Karpas-422 (cell line): ENCODE data around the gene ANKRD33B. TPM values are rescaled to one million over a fixed set of nuclear protein-coding genes. Genes with fewer than 3 reads are reported as not detected.
"Not testable (repeated sequence)": the region's sequence is repeated elsewhere in the genome, so short reads cannot be mapped to it uniquely, and the experiment has no call there.

Source experiments
- DNase-seq: peaks from one replicate; pipeline ENCODE4 v3.0.0-alpha.2; 2015
- H2AFZ ChIP-seq: fragments of 200-600 bp; sonication (generic); 2 replicates; pipeline ENCODE4 v1.6.1; 2014; ENCODE audit warnings: antibody characterized with exemption, low read length, mixed read lengths
- H3K27ac ChIP-seq: fragments of 200-600 bp; sonication (generic); 2 replicates; pipeline ENCODE4 v1.5.1; 2014; ENCODE audit warnings: mild to moderate bottlenecking, low read length, moderate library complexity
- H3K27me3 ChIP-seq: fragments of 200-600 bp; sonication (generic); 2 replicates; pipeline ENCODE4 v1.6.1; 2014; ENCODE audit warnings: low read length, mixed read lengths
- H3K36me3 ChIP-seq: fragments of 200-600 bp; sonication (generic); 2 replicates; pipeline ENCODE4 v1.6.1; 2014; ENCODE audit warnings: low read length, mixed read lengths; ENCODE audit not compliant: insufficient read depth
- H3K4me1 ChIP-seq: fragments of 200-600 bp; sonication (generic); 2 replicates; pipeline ENCODE4 v1.6.1; 2014; ENCODE audit warnings: mild to moderate bottlenecking, low read length, mixed read lengths
- H3K4me2 ChIP-seq: fragments of 200-600 bp; sonication (generic); 2 replicates; pipeline ENCODE4 v1.6.1; 2014; ENCODE audit warnings: low read length, low read depth, mild to moderate bottlenecking; ENCODE audit not compliant: poor library complexity, severe bottlenecking
- H3K4me3 ChIP-seq: fragments of 200-600 bp; sonication (generic); 2 replicates; pipeline ENCODE4 v1.5.1; 2014; ENCODE audit warnings: mild to moderate bottlenecking, antibody characterized with exemption, low read length, mixed read lengths
- H3K79me2 ChIP-seq: fragments of 200-600 bp; sonication (generic); 2 replicates; pipeline ENCODE4 v1.6.1; 2014; ENCODE audit warnings: mild to moderate bottlenecking, low read length, mixed read lengths
- H3K9ac ChIP-seq: fragments of 200-600 bp; sonication (generic); 2 replicates; pipeline ENCODE4 v1.6.0; 2014; ENCODE audit warnings: low read length
- H3K9me2 ChIP-seq: fragments of 200-600 bp; sonication (generic), shearing (Covaris generic); replicated peaks from 2 replicates; pipeline ENCODE4 v1.6.0; 2014; ENCODE audit warnings: mild to moderate bottlenecking, low read length, moderate library complexity; ENCODE audit not compliant: insufficient read depth
- H3K9me3 ChIP-seq: fragments of 300-700, 200-600 bp; sonication (generic); 2 replicates; pipeline ENCODE4 v1.6.1; 2014; ENCODE audit warnings: low read length, mixed read lengths
- H4K20me1 ChIP-seq: fragments of 200-600 bp; sonication (generic); 2 replicates; pipeline ENCODE4 v1.6.1; 2014; ENCODE audit warnings: mild to moderate bottlenecking, antibody characterized with exemption, low read length, low read depth; ENCODE audit not compliant: insufficient read depth
- total RNA-seq: library from RNA; depleted of rRNA; stranded (reverse); fragments of >200 nt; shearing (Covaris generic); gene quantifications from 2 replicates; pipeline ENCODE4 v1.2.3, GENCODE V29; 2014; ENCODE audit warnings: low replicate concordance; rRNA removed

ANKRD33B gene
- 0.48 and 0.90 TPM in 2 replicates for total RNA-seq

DNA sequence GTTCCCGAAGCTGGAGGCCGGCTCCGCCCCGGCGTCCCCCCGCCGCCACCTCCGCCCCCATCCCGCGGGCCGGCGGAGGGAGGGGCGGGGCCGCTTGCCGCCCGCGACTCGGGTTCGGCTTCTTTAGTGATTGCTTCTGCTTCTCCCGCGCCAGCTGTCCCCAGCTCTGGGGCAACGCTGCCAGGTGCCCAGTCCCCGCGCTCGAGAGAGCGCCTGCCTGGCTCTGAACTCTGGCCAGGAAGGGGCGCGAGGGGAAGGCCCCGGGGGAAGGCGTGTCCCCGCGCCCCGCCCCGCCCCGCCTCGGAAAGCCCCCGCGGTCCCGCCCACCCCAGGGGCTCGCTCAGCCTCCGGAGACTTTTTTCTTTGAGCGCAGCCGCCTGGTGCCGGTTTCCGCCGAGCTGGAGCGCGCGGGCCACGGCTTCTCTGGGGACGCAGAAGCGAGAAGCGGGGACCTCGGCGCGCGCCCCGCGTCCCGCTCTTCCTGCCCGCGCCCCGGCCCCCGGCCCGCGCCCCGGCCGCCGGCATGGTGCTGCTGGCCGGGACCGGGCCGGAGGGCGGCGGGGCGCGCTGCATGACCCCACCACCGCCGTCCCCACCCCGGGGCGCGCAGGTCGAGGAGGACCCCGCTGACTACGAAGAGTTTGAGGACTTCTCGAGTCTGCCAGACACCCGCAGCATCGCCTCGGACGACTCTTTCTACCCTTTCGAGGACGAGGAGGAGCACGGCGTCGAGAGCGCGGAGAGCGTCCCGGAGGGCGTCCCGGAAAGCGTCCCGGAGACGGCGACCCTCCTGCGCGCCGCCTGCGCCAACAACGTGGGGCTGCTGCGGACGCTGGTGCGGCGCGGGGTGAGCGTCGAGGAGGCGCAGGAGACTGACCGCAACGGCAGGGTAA, at the start of gene ANKRD33B:
TSS of gene ANKRD33B (plus strand) at position 126 of the 893 bp plus-strand sequence. CDS start at position 524, 398 bp downstream.
- Histone ChIP-seq H3K4me2 (peak within 1 kb of the TSS; percentile 80), H3K27ac (no peak within 1 kb of the TSS), H3K36me3 (no peaks in the 10 kb centered on the region), H3K9me2 (no peaks in the 10 kb centered on the region), H3K4me1 (peaks cover 47% of the 10 kb centered on the region), H3K4me3 (peak within 1 kb of the TSS; percentile 65), H3K9me3 (no peaks in the 10 kb centered on the region), H3K79me2 (no peaks in the 10 kb centered on the region), H2AFZ (peak within 1 kb of the TSS; percentile 58; the same call in 1 of the 2 replicates), H3K27me3 (no peaks in the 10 kb centered on the region), H4K20me1 (peaks cover 12% of the 10 kb centered on the region; the same call in 1 of the 2 replicates), H3K9ac (peak within 1 kb of the TSS; percentile 66)
- DNase-seq = peak; percentile 86

DNA sequence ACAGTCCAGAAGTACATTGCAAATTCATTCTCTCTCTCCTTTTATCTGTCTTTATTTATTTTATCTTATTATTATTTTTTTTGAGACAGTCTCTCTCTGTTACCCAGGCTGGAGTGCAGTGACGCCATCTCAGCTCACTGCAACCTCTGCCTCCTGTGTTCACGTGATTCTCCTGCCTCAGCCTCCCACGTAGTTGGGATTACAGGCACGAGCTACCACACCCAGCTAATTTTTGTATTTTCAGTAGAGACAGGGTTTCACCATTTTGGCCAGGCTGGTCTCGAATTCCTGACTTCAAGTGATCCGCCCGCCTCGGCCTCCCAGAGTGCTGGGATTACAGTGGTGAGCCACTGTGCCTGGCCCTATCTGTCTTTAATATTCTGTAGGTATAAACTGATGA, 49.3 kb upstream of the ANKRD33B start:
- not testable (repeated sequence) for DNase-seq, H3K9ac ChIP-seq, H3K4me3 ChIP-seq, H3K79me2 ChIP-seq, H3K4me2 ChIP-seq, H3K27ac ChIP-seq, H3K9me2 ChIP-seq, H3K36me3 ChIP-seq, H4K20me1 ChIP-seq, H2AFZ ChIP-seq, H3K4me1 ChIP-seq, H3K9me3 ChIP-seq, H3K27me3 ChIP-seq

DNA sequence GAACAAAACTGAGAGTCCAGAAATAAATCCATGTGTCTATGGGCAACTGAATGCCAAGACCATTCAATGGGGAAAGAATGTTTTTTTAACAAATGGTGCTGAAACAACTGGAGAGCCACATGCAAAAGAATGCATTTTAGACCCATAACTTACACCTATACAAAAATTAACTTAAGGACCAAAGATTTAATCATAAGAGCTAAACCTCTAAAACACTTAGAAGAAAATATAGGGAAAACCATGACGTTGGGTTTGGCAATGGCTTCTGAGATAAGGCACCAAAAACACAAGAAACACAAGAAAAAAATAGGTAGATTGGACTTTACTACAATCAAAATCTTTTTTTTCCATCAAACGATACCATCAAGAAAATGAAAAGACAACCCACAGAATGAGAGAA, 48.4 kb upstream of the ANKRD33B start:
- Histone ChIP-seq H3K9me2 (no peaks in the 10 kb centered on the region), H3K79me2 (no peaks in the 10 kb centered on the region), H4K20me1 (no peaks in the 10 kb centered on the region)

DNA sequence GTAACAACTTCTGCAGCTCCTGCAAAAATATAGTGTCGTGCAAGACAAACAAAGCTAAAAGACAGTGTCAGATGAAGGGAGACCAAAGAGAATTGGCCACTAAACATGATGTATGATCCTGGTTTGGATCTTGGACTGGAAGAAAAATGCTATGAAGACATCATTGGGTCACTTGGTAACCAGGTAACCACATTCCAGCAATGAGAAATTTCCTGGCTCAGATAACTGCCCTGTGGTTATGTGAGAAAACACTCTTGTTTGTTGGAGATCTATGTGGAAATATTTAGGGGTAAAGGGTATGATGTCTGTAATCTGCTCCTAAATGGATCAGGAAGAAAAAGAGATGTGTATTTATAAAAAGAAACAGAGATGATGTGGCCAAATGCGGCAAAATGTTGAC, 45.5 kb upstream of the ANKRD33B start:
- no peak overlapping the region for H3K27ac ChIP-seq
- H4K20me1 ChIP-seq = no peaks in the 10 kb centered on the region
- no peaks in the 10 kb centered on the region for H3K27me3 ChIP-seq
- no peak overlapping the region for H3K4me3 ChIP-seq
- H3K36me3 ChIP-seq = no peaks in the 10 kb centered on the region
- H3K9me3 ChIP-seq = no peaks in the 10 kb centered on the region
- no peaks in the 10 kb centered on the region for H3K79me2 ChIP-seq
- H3K4me2 ChIP-seq = no peak overlapping the region
- H3K4me1 ChIP-seq = no peaks in the 10 kb centered on the region
- H3K9ac ChIP-seq = no peak overlapping the region
- DNase-seq = no peak
- no peaks in the 10 kb centered on the region for H3K9me2 ChIP-seq
- no peak overlapping the region for H2AFZ ChIP-seq

More for the DNA sequence above, 48.4 kb upstream of the ANKRD33B start:
- Histone ChIP-seq H2AFZ (no peak overlapping the region), H3K4me2 (no peak overlapping the region), H3K4me3 (no peak overlapping the region), H3K4me1 (no peaks in the 10 kb centered on the region), H3K36me3 (no peaks in the 10 kb centered on the region), H3K27ac (no peak overlapping the region), H3K27me3 (no peaks in the 10 kb centered on the region), H3K9ac (no peak overlapping the region), H3K9me3 (no peaks in the 10 kb centered on the region)
- DNase-seq = no peak

- no peaks in the 10 kb centered on the region for H3K9me3 ChIP-seq
- DNase-seq = no peak
- no peaks in the 10 kb centered on the region for H3K9me2 ChIP-seq
- no peaks in the 10 kb centered on the region for H3K36me3 ChIP-seq
- H3K79me2 ChIP-seq = no peaks in the 10 kb centered on the region
- H3K9ac ChIP-seq = no peak overlapping the region
- H3K4me2 ChIP-seq = no peak overlapping the region
- H2AFZ ChIP-seq = no peak overlapping the region
- no peak overlapping the region for H3K4me3 ChIP-seq
- H3K4me1 ChIP-seq = peaks cover under 1% of the 10 kb centered on the region; the same call in 1 of the 2 replicates
- H4K20me1 ChIP-seq = no peaks in the 10 kb centered on the region
- H3K27me3 ChIP-seq = no peaks in the 10 kb centered on the region
- no peak overlapping the region for H3K27ac ChIP-seq
These were observed 44.1 kb upstream of the ANKRD33B start for GRCh38 chr5:10519729-10520128.

DNA sequence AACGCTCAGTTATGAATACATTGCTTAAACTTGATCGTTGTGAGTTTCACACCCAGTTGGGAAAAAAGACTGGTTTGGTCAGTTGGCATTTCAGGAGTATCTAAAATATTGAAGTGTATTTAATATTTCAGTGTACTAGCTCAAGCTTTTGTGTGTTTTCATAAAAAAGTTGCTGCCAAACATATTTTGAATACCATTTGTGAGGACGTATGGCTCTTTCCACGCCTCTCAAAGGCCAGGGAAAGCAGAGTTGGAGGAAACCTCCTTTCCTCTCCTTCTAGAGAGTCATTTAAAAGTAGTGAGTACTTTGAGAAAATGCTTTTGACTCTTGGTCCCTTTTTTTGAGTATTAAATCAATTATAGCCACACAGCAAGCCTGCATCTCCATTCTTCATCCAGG, 43.2 kb upstream of the ANKRD33B start:
- no peaks in the 10 kb centered on the region for H3K36me3 ChIP-seq
- no peak overlapping the region for H3K4me2 ChIP-seq
- no peak for DNase-seq
- H3K27ac ChIP-seq = no peak overlapping the region
- H2AFZ ChIP-seq = no peak overlapping the region
- H3K79me2 ChIP-seq = no peaks in the 10 kb centered on the region
- no peaks in the 10 kb centered on the region for H4K20me1 ChIP-seq
- no peaks in the 10 kb centered on the region for H3K9me2 ChIP-seq
- H3K27me3 ChIP-seq = no peaks in the 10 kb centered on the region
- no peak overlapping the region for H3K4me3 ChIP-seq
- no peaks in the 10 kb centered on the region for H3K9me3 ChIP-seq
- H3K4me1 ChIP-seq = peaks cover 7% of the 10 kb centered on the region; the same call in 1 of the 2 replicates
- H3K9ac ChIP-seq = no peak overlapping the region

- Histone ChIP-seq H3K27me3 (no peaks in the 10 kb centered on the region), H3K4me1 (peaks cover 7% of the 10 kb centered on the region; the same call in 1 of the 2 replicates), H2AFZ (no peak overlapping the region), H3K4me2 (no peak overlapping the region), H3K9ac (no peak overlapping the region), H3K9me3 (no peaks in the 10 kb centered on the region), H3K4me3 (no peak overlapping the region), H3K9me2 (no peaks in the 10 kb centered on the region), H3K27ac (no peak overlapping the region), H4K20me1 (no peaks in the 10 kb centered on the region), H3K79me2 (no peaks in the 10 kb centered on the region), H3K36me3 (no peaks in the 10 kb centered on the region)
- DNase-seq = peak; percentile 56
These were observed 42.2 kb upstream of the ANKRD33B start for GRCh38 chr5:10521466-10522223.

- Histone ChIP-seq H3K9me3 (no peaks in the 10 kb centered on the region), H2AFZ (no peak overlapping the region), H3K4me1 (peaks cover 7% of the 10 kb centered on the region; the same call in 1 of the 2 replicates), H3K9me2 (no peaks in the 10 kb centered on the region), H3K4me2 (no peak overlapping the region), H3K79me2 (no peaks in the 10 kb centered on the region), H3K9ac (no peak overlapping the region), H3K27ac (no peak overlapping the region), H4K20me1 (no peaks in the 10 kb centered on the region), H3K36me3 (no peaks in the 10 kb centered on the region), H3K4me3 (no peak overlapping the region), H3K27me3 (no peaks in the 10 kb centered on the region)
- DNase-seq = no peak
These were observed 41.7 kb upstream of the ANKRD33B start for GRCh38 chr5:10522224-10522611.
